ENCODE results near the gene BRD3.
"Not testable (repeated sequence)": the region's sequence is repeated elsewhere in the genome, so short reads cannot be mapped to it uniquely, and the experiment has no call there.

BRD3 gene

DNA sequence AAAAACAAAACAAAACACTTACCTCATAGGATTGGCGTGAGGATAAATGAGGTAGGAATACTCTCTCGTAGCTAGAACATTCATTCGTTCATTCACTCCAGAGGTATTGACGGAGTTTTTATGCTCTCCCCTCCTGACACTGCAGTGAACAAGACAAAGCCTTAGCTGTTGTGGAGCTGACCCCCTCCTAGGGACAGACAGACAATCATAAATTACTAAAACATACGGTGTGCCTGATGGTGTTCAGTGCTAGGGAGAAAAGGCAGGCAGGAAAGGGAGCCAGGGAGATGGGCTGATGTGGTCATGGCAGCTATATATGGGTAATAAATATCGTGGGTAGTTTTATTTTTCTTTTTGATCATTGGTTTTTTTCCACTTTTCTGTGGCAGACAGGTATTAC, 5.7 kb upstream of the BRD3 start:
- Histone ChIP-seq H3K4me3 (ENCODE audit: low read length, poor library complexity, severe bottlenecking) (no peak overlapping the region), H3K9ac (ENCODE audit: low read depth, low read length, poor library complexity, severe bottlenecking) (no peak overlapping the region), H2AFZ (ENCODE audit: low read length) (no peak overlapping the region), H3K36me3 (ENCODE audit: insufficient read depth, low read length) (no peaks in the 10 kb centered on the region), H3K9me2 (replicated peaks; ENCODE audit: low read depth, low read length) (no peaks in the 10 kb centered on the region), H3K4me1 (ENCODE audit: insufficient read depth, low read length, poor library complexity, severe bottlenecking) (peaks cover 9% of the 10 kb centered on the region), H3F3A (ENCODE audit: low read depth) (no peaks in the 10 kb centered on the region), H3K79me2 (ENCODE audit: insufficient read depth, low read length) (no peaks in the 10 kb centered on the region), H3K27me3 (ENCODE audit: insufficient read depth, low read length, poor library complexity, severe bottlenecking) (no peaks in the 10 kb centered on the region), H4K20me1 (ENCODE audit: insufficient read depth, low read length, poor library complexity, severe bottlenecking) (no peaks in the 10 kb centered on the region), H3K9me3 (ENCODE audit: insufficient read depth, low read depth, low read length) (no peaks in the 10 kb centered on the region), H3K4me2 (ENCODE audit: low read depth, low read length, poor library complexity, severe bottlenecking) (no peak overlapping the region)
- TF ChIP-seq, protein P1, sequence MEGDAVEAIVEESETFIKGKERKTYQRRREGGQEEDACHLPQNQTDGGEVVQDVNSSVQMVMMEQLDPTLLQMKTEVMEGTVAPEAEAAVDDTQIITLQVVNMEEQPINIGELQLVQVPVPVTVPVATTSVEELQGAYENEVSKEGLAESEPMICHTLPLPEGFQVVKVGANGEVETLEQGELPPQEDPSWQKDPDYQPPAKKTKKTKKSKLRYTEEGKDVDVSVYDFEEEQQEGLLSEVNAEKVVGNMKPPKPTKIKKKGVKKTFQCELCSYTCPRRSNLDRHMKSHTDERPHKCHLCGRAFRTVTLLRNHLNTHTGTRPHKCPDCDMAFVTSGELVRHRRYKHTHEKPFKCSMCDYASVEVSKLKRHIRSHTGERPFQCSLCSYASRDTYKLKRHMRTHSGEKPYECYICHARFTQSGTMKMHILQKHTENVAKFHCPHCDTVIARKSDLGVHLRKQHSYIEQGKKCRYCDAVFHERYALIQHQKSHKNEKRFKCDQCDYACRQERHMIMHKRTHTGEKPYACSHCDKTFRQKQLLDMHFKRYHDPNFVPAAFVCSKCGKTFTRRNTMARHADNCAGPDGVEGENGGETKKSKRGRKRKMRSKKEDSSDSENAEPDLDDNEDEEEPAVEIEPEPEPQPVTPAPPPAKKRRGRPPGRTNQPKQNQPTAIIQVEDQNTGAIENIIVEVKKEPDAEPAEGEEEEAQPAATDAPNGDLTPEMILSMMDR (conservative IDR thresholded peaks at IDR 0.05; ENCODE audit: low read length) = no peak
- TF ChIP-seq EZH2phosphoT487 (IDR thresholded peaks at IDR 0.05; ENCODE audit: borderline replicate concordance) = no peak

DNA sequence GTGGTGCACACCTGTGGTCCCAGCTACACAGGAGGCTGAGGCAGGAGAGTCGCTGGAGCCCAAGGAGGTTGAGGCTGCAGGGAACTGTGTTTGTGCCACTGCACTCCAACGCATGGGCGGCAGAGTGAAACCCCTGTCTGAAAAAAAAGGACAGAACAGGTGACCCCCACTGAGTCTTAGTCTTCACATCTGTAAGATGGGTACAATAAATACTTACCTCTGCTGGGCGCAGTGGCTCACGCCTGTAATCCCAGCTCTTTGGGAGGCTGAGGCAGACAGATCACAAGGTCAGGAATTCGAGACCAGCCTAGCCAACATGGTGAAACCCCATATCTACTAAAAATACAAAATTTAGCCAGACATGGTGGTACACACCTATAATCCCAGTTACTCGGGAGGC, 4.9 kb upstream of the BRD3 start:
- not testable (repeated sequence) for H3K4me2 ChIP-seq (ENCODE audit: low read depth, low read length, poor library complexity, severe bottlenecking)

DNA sequence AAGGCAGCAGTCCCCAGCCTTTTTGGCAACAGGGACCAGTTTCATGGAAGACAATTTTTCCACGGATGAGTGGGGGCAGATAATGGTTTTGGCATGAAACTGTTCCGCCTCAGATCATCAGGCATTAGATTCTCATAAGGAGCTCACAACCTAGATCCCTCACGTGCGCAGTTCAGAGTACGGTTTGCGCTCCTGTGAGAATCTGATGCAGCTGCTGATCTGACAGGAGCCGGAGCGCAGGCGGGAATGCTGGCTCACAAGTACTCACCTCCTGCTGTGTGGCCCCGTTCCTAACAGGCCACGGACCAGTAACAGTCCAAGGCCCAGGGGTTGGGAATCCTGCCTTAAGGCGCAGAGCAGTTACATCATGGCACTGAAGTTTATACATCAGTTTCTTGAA, 3.3 kb upstream of the BRD3 start:
- TF ChIP-seq, protein P1 (conservative IDR thresholded peaks at IDR 0.05; ENCODE audit: low read length) = no peak
- no peak for TF ChIP-seq EZH2phosphoT487 (IDR thresholded peaks at IDR 0.05; ENCODE audit: borderline replicate concordance)
- Histone ChIP-seq H3K9me3 (ENCODE audit: insufficient read depth, low read depth, low read length) (no peaks in the 10 kb centered on the region), H3K4me3 (ENCODE audit: low read length, poor library complexity, severe bottlenecking) (no peak overlapping the region), H3K9me2 (replicated peaks; ENCODE audit: low read depth, low read length) (no peaks in the 10 kb centered on the region), H3K36me3 (ENCODE audit: insufficient read depth, low read length) (no peaks in the 10 kb centered on the region), H3K9ac (ENCODE audit: low read depth, low read length, poor library complexity, severe bottlenecking) (no peak overlapping the region), H3F3A (ENCODE audit: low read depth) (no peaks in the 10 kb centered on the region), H3K79me2 (ENCODE audit: insufficient read depth, low read length) (peaks cover 12% of the 10 kb centered on the region), H3K4me1 (ENCODE audit: insufficient read depth, low read length, poor library complexity, severe bottlenecking) (peaks cover 9% of the 10 kb centered on the region), H3K4me2 (ENCODE audit: low read depth, low read length, poor library complexity, severe bottlenecking) (no peak overlapping the region), H2AFZ (ENCODE audit: low read length) (no peak overlapping the region), H3K27me3 (ENCODE audit: insufficient read depth, low read length, poor library complexity, severe bottlenecking) (no peaks in the 10 kb centered on the region), H4K20me1 (ENCODE audit: insufficient read depth, low read length, poor library complexity, severe bottlenecking) (peaks cover 9% of the 10 kb centered on the region)

More for the DNA sequence above, 4.9 kb upstream of the BRD3 start:
- not testable (repeated sequence) for H2AFZ ChIP-seq (ENCODE audit: low read length); H3K27me3 ChIP-seq (ENCODE audit: insufficient read depth, low read length, poor library complexity, severe bottlenecking); H3K36me3 ChIP-seq (ENCODE audit: insufficient read depth, low read length); H3K79me2 ChIP-seq (ENCODE audit: insufficient read depth, low read length); H4K20me1 ChIP-seq (ENCODE audit: insufficient read depth, low read length, poor library complexity, severe bottlenecking); H3K9me3 ChIP-seq (ENCODE audit: insufficient read depth, low read depth, low read length); H3K4me3 ChIP-seq (ENCODE audit: low read length, poor library complexity, severe bottlenecking); H3K4me1 ChIP-seq (ENCODE audit: insufficient read depth, low read length, poor library complexity, severe bottlenecking); H3K9me2 ChIP-seq (replicated peaks; ENCODE audit: low read depth, low read length); H3K9ac ChIP-seq (ENCODE audit: low read depth, low read length, poor library complexity, severe bottlenecking); H3F3A ChIP-seq (ENCODE audit: low read depth)
